IMR-90 (cell line): ENCODE measurements around the gene ITPKC. TPM values are rescaled to one million over a fixed set of nuclear protein-coding genes. Genes with fewer than 3 reads are reported as not detected.

Source experiments
- ATAC-seq: fragments of 200-7000 bp; cut with Tn5 transposase; 2 replicates; pipeline ENCODE4 v1.9.1; 2020; ENCODE audit warnings: low read depth, mild to moderate bottlenecking, moderate library complexity
- BruUV-seq: library from RNA; stranded (reverse); fragments of 400-500 nt; replicated peaks from 2 replicates; lab custom pipeline; 2021; lab: Mats Ljungman, UMichigan
- CTCF ChIA-PET: fragments of 300-600 bp; formaldehyde crosslinking; extraction: SDS; loops from one replicate; lab custom pipeline; 2021; ENCODE audit warnings: antibody characterized with exemption; lab: Yijun Ruan, JAX
- POLR2A ChIA-PET: fragments of 300-600 bp; sonication (Branson Sonifier 250); formaldehyde crosslinking; loops from one replicate; lab custom pipeline; 2022; ENCODE audit warnings: antibody characterized with exemption; ENCODE audit not compliant: unreplicated experiment; lab: Charles Lee
- DNase-seq: peaks from one replicate; pipeline ENCODE4 v3.0.0; 2013
- H2AFZ ChIP-seq: replicated peaks from 2 replicates; pipeline ENCODE3; 2013; ENCODE audit warnings: low read length, mild to moderate bottlenecking; ENCODE audit not compliant: poor library complexity
- H2AK5ac ChIP-seq: 2 replicates; pipeline ENCODE4 v1.6.1; 2013; ENCODE audit warnings: low read depth, low read length, inconsistent platforms
- H2AK9ac ChIP-seq: replicated peaks from 2 replicates; pipeline ENCODE3; 2013; ENCODE audit warnings: mild to moderate bottlenecking, low read depth, low read length, moderate library complexity; ENCODE audit not compliant: poor library complexity
- H2BK120ac ChIP-seq: 2 replicates; pipeline ENCODE4 v1.6.1; 2013; ENCODE audit warnings: low read depth, low read length, inconsistent platforms
- H2BK15ac ChIP-seq: 3 replicates; pipeline ENCODE4 v1.6.1; 2013; ENCODE audit warnings: low read depth, low read length, inconsistent platforms
- H2BK20ac ChIP-seq: 2 replicates; pipeline ENCODE4 v1.6.1; 2013; ENCODE audit warnings: low read depth, mild to moderate bottlenecking, inconsistent platforms, low read length, moderate library complexity
- H2BK5ac ChIP-seq: 2 replicates; pipeline ENCODE4 v1.6.1; 2013; ENCODE audit warnings: mild to moderate bottlenecking, low read depth, low read length, inconsistent platforms; ENCODE audit not compliant: poor library complexity, severe bottlenecking
- H3K14ac ChIP-seq: replicated peaks from 2 replicates; pipeline ENCODE4 v1.6.1; 2013; ENCODE audit warnings: low read depth, low read length, inconsistent platforms
- H3K18ac ChIP-seq: 2 replicates; pipeline ENCODE4 v1.6.1; 2013; ENCODE audit warnings: low read depth, low read length, control low read depth
- H3K23ac ChIP-seq: 2 replicates; pipeline ENCODE4 v1.6.1; 2013; ENCODE audit warnings: low read depth, low read length, inconsistent platforms
- H3K27ac ChIP-seq: 2 replicates; pipeline ENCODE4 v1.5.1; 2013; ENCODE audit warnings: mild to moderate bottlenecking, control low read depth, low read length; ENCODE audit not compliant: insufficient read depth
- H3K27me3 ChIP-seq: 2 replicates; pipeline ENCODE4 v1.6.1; 2013; ENCODE audit warnings: low read length; ENCODE audit not compliant: control insufficient read depth, insufficient read depth
- H3K36me3 ChIP-seq: 2 replicates; pipeline ENCODE4 v1.6.1; 2013; ENCODE audit warnings: low read length, mixed read lengths; ENCODE audit not compliant: control insufficient read depth, insufficient read depth
- H3K4ac ChIP-seq: 2 replicates; pipeline ENCODE4 v1.6.1; 2013; ENCODE audit warnings: low read depth, low read length, inconsistent platforms
- H3K4me1 ChIP-seq: 2 replicates; pipeline ENCODE4 v1.6.1; 2013; ENCODE audit warnings: low read length, mixed read lengths; ENCODE audit not compliant: control insufficient read depth, insufficient read depth
- H3K4me2 ChIP-seq: 2 replicates; pipeline ENCODE4 v1.6.1; 2013; ENCODE audit warnings: low read depth, mild to moderate bottlenecking, control low read depth, low read length, moderate library complexity
- H3K4me3 ChIP-seq: 2 replicates; pipeline ENCODE4 v1.5.1; 2013; ENCODE audit warnings: low read depth, mild to moderate bottlenecking, control low read depth, low read length, moderate library complexity; ENCODE audit not compliant: insufficient read depth
- H3K56ac ChIP-seq: 2 replicates; pipeline ENCODE4 v1.6.1; 2013; ENCODE audit warnings: low read length, inconsistent platforms; ENCODE audit not compliant: insufficient read depth; ENCODE audit errors: extremely low read depth
- H3K79me1 ChIP-seq, 2 experiments: 2 replicates each; pipeline ENCODE4 v1.6.1; 2013; ENCODE audit warnings: low read length in 2 of 2, inconsistent platforms in 1 of 2, low read depth in 1 of 2
- H3K9ac ChIP-seq: 2 replicates; pipeline ENCODE4 v1.6.1; 2013; ENCODE audit warnings: low read depth, low read length, control low read depth
- H3K9me1 ChIP-seq: 2 replicates; pipeline ENCODE4 v1.6.1; 2013; ENCODE audit warnings: low read length, inconsistent platforms; ENCODE audit not compliant: insufficient read depth
- H3K9me3 ChIP-seq: 2 replicates; pipeline ENCODE4 v1.6.1; 2013; ENCODE audit warnings: low read length; ENCODE audit not compliant: control insufficient read depth, insufficient read depth
- H4K20me1 ChIP-seq: 2 replicates; pipeline ENCODE4 v1.6.1; 2013; ENCODE audit warnings: low read length, inconsistent platforms; ENCODE audit not compliant: insufficient read depth
- H4K5ac ChIP-seq: 2 replicates; pipeline ENCODE4 v1.6.1; 2013; ENCODE audit warnings: mild to moderate bottlenecking, low read depth, low read length, control low read depth
- H4K8ac ChIP-seq, 2 experiments: 2 replicates each; pipeline ENCODE4 v1.6.1; 2013; ENCODE audit warnings: low read depth in 2 of 2, low read length in 2 of 2, control low read depth in 1 of 2, inconsistent platforms in 1 of 2
- H4K91ac ChIP-seq: 2 replicates; pipeline ENCODE4 v1.6.1; 2013; ENCODE audit warnings: low read depth, low read length, inconsistent platforms; ENCODE audit not compliant: insufficient read depth
- FOS ChIP-seq: fragments of 150-350 bp; IDR thresholded peaks from 2 replicates; pipeline ENCODE4 v1.6.1; 2016; ENCODE audit warnings: low read depth, low read length
- NFE2L2 ChIP-seq: fragments of 150-350 bp; IDR thresholded peaks from 2 replicates; pipeline ENCODE4 v1.6.1; 2016; ENCODE audit warnings: low read depth, mild to moderate bottlenecking, low read length
- SMC3 ChIP-seq: fragments of 150-350 bp; IDR thresholded peaks from 2 replicates; pipeline ENCODE4 v1.6.1; 2016; ENCODE audit warnings: low read depth, mild to moderate bottlenecking, antibody characterized with exemption, low read length, moderate library complexity
- WGBS, 2 experiments: methylation state at CpG; one replicate each; pipeline versions ENCODE4 v1.1.5 to v1.1.7; 2013; ENCODE audit warnings: missing lambda C conversion rate in 2 of 2; ENCODE audit not compliant: insufficient read length in 1 of 2; ENCODE audit errors: extremely low coverage in 2 of 2; 5-methylcytosine and 5-hydroxymethylcytosine counted together
- dilution Hi-C: fragments of 300-500 bp; cut with HindIII; formaldehyde crosslinking; loops from one replicate; pipeline ENCODE4 v1.14.3; 2018; ENCODE audit warnings: low sequenced_read_pairs; ENCODE audit not compliant: unreplicated experiment
- in situ Hi-C: fragments of 300-500 bp; cut with MboI; formaldehyde crosslinking; loops from 3 replicates; pipeline ENCODE4 v1.14.3; 2019; ENCODE audit warnings: low sequenced_read_pairs, inconsistent platforms, mixed read lengths
- intact Hi-C: fragments of 100-400 bp; cut with micrococcal nuclease; formaldehyde crosslinking; loops from 2 replicates; pipeline ENCODE4 v1.10.0; 2022
- polyA plus RNA-seq, 3 experiments: library from polyadenylated mRNA; depleted of rRNA; stranded (reverse); fragments of >200 nt; gene quantifications; 2 replicates each; pipeline ENCODE4 v1.2.3, GENCODE V29; 2012; ENCODE audit warnings: low replicate concordance in 1 of 3
- total RNA-seq: library from RNA; depleted of rRNA; stranded (reverse); fragments of >200 nt; gene quantifications from 2 replicates; pipeline ENCODE4 v1.2.3, GENCODE V29; 2012

The ITPKC gene
- total and polyA plus RNA-seq, 2 of the 4 experiments (the other 2 are of a cell fraction) = 7.7 to 9.4 TPM

- H3K4me3 ChIP-seq = no peak overlapping the region
- H3K79me1 ChIP-seq = peaks cover 0 to 4% of the 10 kb centered on the region in 2 experiments; a peak in 1 of 4 replicates
- no peak overlapping the region for H2AK5ac ChIP-seq
- no peak overlapping the region for H3K14ac ChIP-seq
- no peak overlapping the region for H3K23ac ChIP-seq
- no peak overlapping the region for H2BK15ac ChIP-seq
- no peak overlapping the region for H4K91ac ChIP-seq
- H3K4me1 ChIP-seq = peaks cover 10% of the 10 kb centered on the region
- TF ChIP-seq FOS (no peak), NFE2L2 (no peak), SMC3 (no peak)
- no peak overlapping the region for H3K27ac ChIP-seq
- CTCF ChIA-PET = no interaction called here
- H3K4me2 ChIP-seq = no peak overlapping the region
- peaks cover 7% of the 10 kb centered on the region; the same call in 1 of the 2 replicates for H3K9me1 ChIP-seq
- no peak overlapping the region for H4K5ac ChIP-seq
- dilution Hi-C loops (no loop called here), in situ Hi-C loops (no loop called here), intact Hi-C loops (no loop called here)
- H4K20me1 ChIP-seq = no peaks in the 10 kb centered on the region
- H2BK20ac ChIP-seq = no peak overlapping the region
- no peak overlapping the region for H2BK120ac ChIP-seq
- no peak overlapping the region for H2BK5ac ChIP-seq
- H3K36me3 ChIP-seq = peaks cover 24% of the 10 kb centered on the region
- H3K9me3 ChIP-seq = no peaks in the 10 kb centered on the region
- POLR2A ChIA-PET = no interaction called here
- ATAC-seq = no peak
- H3K9ac ChIP-seq = no peak overlapping the region
- H2AFZ ChIP-seq = no peak overlapping the region
- no peak overlapping the region for H3K4ac ChIP-seq
- no peak overlapping the region for H3K56ac ChIP-seq
- no peak overlapping the region for H3K18ac ChIP-seq
- H2AK9ac ChIP-seq = no peak overlapping the region
- H4K8ac ChIP-seq = no peak overlapping the region
- BruUV-seq = no TSS peak
- DNase-seq = no peak
- H3K27me3 ChIP-seq = no peaks in the 10 kb centered on the region
- WGBS, 2 experiments = 100% methylated on average over 1 of the region's 6 CpGs; no CpG with 5 or more reads in 1 of the 2 experiments
These were observed 23.8 kb downstream of the ITPKC start for GRCh38 chr19:40740747-40741146.
